HG02981 (cell line): ENCODE results near the gene DPP9.

Experiments used
- ATAC-seq: cut with Tn5 transposase; IDR thresholded peaks from one replicate; pipeline ENCODE4 v1.9.1; 2021; ENCODE audit warnings: mild to moderate bottlenecking, moderate library complexity; ENCODE audit not compliant: unreplicated experiment

The DPP9 gene

DNA sequence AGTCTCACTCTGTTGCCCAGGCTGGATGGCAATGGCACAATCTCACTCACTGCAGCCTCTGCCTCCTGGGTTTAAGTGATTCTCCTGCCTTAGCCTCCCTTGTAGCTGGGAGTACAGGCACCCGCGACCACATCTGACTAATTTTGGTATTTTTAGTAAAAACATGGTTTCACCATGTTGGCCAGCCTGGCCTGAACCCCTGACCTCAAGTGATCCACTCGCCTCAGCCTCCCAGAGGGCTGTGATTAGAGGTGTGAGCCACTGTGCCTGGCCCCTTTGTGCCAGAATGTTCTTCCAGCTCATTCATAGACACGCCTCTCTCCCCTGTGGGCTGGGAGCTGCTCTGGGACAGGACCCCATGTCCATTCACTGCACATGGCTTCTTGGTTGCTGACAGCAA is 62.6 kb downstream of the DPP9 start:
- no peak for ATAC-seq

DNA sequence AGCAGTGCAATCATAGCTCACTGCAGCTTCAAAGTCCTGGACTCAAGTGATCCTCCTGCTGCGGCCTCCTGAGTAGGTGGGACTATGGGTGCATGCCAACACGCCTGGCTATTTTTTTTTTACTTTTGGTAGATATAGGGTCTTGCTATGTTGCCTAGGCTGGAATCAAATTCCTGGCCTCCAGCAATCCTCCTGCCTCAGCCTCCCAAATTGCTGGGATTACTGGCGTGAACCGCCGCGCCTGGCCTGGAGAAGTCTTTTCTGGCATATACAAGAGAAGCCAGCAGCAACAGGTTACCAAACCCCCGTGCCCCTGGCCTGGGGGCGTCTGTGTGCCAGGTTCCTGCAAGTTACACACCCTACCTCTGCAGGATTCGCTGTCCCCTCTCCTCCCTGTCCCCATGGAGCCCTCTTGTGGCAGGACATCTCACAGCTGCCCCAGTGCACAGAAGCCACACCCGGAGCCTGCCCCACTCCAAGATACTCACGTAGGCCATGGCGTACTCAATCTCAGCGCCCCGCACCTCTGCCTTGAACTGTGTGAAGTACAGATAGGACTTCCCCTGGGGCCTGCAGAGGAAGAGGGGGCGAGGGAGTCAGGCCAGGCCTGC is 63.4 kb downstream of the DPP9 start:
- ATAC-seq: no peak

DNA sequence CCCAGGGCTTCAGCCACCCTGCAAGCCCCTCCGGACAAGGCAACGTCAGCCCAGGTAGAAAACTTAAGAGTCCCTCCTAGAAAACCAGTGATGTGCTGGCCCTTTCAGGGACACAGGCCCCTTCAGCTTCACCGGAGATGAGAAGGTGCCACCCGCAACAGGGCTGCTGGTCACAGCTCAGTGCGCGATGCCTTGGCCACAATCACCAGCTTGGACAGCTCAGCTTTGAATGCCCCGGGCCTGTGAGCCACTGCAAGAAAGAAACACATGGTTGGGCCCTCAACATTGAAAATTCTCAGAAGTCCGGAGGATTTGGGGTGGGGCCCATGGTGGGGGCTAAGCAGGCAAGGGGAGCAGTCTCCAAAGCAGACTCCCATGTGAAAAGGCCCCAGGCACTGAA is 65.8 kb downstream of the DPP9 start:
- ATAC-seq: no peak

DNA sequence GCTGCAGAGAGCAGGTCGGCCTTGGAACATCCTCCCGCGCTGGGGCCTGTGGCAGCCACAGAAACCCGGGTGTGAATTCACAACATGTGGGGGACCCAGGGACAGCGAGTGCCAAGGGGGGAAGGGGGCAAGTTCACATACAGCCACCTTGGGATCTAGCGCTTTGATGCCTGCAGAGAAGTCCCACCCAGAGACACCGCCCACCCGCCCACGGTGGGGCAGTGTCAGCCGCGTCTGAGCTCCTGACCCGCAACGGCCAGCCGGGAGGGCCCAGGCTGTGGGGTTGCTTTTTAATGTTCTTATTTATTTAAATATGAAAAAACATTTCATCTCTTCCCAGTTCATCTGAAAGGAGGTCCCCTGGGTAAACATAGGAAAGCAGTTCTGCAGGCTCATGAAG is 66.4 kb downstream of the DPP9 start:
- no peak for ATAC-seq

DNA sequence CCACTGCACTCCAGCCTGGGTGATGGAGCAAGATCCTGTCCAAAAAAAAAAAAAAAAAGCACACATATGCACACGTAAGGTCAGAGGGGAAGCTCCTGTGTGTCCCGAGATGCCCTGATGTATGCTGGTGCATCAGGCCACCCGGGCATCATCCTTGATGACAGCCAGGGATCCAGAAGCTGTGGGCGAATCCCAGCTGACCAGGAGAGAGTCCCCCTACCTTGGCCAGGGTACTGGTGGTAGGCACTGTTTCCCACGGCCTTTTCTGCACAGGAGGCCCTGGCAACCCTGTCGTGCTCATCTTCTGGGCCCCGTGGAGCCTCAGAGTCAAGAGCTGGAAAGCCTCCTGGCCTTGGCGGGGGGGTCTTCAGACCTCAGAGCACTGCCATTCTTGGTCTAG is 67.5 kb downstream of the DPP9 start:
- no peak for ATAC-seq

DNA sequence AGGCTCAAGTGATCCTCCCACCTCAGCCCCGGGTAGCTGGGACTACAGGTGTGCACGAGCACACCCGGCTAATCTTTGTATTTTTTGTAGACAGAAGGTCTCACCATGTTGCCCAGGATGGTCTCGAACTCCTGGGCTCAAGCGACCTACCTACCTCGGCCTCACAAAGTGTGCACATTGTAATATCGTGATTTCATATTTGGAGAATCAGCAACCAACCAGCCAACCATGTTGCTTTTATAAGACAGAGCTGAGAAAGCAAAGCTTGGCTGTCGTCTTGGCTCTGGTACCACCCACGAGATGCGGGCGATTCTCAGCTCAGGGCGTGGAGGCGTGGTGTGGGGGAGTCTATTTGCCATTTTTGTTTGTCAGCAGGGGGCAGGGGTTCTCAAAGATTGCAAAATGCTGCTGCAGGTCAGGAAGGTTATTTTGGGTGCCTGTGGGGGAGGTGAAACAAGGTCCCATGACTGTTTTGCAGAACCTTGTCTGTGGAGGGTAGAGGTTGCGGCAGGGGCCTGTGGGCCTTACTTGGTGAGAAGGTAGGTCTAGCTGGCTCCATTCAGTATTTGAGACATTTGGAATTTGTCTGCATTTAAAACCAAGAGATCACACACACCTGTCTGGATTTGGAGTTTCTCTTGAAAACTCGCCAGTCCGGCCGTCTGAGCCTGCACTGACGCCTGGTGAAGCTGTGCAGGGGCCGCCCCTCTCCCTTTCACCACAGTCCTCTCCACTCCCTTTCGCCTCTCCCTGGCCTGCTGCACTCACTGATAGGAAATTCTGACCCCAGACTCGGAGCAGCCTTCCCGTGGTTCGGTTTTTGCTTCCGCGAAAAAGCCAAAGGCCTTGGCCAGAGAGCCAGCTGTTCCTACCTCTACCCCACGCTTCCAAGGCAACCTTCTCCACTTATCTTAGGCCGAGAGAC is 68.9 kb downstream of the DPP9 start:
- no peak for ATAC-seq

DNA sequence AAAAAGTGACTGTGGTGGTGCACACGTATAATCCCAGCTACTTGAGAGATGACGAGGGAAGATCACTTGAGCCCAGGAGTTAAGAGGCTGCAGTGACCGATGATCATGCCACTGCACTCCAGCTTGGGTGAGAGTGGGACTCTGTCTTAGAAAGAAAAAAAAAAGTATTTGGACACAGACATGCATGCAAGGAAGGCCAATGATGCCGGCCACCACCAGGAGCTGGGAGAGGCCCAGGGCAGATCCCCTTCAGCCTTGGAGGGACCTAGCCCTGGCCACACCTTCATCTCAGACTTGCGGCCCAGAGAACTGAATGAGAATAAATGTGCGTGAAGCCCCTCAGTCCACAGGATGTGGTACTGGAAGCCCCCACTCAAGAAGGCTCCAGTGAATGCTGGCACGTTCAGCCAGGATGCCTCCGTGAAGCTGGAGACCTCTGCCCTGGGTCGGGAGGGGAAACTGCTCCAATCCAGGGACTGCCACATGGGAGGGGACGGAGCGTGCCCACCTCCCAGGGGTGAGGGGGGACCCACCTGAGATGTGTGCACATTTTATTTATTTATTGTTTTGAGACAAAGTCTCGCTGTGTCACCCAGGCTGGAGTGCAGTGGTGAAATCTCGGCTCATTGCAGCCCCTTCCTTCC is 69.7 kb downstream of the DPP9 start:
- no peak for ATAC-seq

DNA sequence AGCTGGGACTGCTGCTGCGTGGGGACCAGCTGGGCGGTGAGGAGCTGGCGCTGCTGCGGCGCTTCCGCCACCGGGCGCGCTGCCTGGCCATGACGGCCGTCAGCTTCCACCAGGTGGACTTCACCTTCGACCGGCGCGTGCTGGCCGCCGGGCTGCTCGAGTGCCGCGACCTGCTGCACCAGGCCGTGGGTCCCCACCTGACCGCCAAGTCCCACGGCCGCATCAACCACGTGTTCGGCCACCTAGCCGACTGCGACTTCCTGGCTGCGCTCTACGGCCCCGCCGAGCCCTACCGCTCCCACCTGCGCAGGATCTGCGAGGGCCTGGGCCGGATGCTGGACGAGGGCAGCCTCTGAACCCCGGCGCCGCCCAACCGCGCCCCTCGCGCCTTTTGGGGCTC is 71.6 kb downstream of the DPP9 start:
- ATAC-seq: no peak

DNA sequence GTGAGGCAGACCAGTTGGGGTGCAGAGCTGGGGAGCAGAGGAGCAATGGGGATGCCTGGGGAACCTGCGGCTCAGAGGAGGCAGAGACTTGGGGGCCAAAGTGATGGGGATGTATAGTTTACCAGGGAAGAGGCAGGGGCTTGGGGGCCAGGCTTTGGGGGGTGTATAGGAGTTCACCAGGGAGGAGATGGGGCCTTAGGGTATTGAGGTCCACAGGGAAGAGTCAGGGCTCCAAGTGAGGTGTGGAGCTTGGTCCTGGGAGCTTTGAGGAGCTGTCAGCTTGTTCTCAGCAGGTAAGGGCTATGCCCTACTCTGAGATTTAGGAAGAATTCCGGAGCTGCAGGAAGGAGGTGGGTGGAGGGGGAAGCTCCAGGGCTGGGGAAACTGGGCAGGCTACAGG is 73.5 kb downstream of the DPP9 start:
- ATAC-seq: no peak

DNA sequence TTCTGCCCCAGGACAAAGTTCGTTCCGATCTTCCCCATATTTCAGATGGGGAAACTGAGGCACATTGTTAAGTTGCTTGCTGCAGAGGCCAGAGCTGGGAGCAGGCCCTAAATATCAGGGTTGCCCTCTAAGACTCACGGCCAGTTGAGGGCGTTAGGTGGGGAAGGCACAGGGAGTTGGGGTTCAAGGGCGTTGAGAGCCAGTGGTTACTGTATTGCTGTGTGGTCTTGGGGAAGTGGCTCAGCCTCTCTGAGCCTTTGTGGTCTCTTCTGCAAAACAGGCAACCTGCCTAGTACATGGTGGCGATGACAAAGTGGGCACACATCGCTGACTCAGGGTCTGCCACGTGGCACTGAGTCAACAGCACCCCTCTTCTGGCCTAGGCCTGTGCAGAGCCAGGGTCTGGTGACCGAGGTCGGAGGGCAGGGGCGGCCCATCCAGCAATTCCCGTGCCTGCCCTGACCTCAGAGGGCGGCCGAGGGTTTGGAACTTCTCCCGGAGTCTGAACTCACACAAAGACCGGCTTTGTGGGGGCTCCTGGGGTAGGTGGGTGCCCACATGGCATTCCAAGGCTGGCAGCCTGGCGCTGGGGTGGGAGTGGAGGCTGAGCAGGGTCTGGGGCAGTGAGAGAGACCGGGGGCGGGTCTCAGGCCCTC is 74.1 kb downstream of the DPP9 start:
- no peak for ATAC-seq

DNA sequence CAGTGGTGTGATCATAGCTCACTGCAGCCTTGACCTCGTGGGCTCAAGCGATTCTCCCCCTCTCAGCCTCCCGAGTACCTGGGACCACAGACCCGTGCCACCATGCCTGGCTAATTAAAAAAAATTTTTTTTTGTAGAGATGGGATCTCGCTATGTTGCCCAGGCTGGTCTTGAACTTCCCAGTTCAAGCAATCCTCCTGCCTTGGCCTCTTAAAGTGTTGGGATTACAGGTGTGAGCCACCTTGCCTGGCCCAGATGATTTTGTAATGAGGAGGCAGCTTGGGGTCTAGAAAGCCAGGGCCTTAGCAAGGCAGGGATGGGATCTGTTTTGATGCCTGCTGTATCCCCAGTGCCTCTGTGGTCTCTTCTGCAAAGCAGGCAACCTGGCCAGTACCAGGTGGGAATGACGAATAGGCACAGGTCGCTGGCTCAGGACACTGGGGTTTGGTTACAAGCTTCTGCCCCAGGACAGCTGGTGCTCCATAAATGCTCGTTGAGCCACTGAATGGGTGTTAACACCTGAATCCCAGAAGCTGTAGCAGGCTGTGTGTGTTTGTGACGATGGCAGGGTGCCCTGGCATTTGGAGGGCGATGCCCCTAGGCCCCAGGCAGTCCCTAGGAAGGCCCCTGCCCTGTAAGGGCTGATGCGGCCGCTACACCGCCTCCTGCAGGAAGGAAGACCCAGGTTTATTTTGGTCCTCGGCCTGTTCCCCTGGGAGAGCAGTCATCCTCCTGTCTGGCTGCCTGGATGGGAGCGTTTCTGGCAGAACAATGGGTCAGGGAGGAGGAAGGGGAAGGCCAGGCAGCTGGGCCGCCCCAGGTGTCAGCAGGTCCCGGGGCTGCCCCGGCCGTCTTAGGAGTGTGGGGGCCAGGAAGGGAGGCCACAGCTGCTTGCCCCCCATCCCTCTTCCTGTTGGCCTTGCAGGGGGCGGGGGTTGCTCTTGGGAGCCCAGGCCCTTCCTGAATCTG is 75.7 kb downstream of the DPP9 start:
- no peak for ATAC-seq

DNA sequence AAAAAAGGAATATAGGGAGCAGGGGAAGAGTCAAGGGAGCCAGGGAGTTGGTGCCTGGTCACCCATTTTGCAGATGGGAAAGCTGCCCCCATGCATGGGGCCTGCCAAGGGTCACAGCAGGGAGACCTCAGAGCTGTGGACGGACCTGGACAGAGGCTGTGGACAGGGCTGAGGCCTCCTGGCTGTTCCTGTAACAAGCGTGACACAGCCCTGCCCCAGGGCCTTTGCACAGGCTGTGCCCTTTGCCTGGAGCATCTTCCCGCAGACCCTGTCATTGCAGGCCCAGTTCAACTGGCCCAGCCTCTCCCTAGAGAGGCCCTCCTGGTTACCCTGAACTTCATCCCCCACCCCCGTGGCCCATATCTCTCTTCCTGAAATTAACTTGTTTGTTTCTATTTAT is 77.9 kb downstream of the DPP9 start:
- ATAC-seq: no peak

DNA sequence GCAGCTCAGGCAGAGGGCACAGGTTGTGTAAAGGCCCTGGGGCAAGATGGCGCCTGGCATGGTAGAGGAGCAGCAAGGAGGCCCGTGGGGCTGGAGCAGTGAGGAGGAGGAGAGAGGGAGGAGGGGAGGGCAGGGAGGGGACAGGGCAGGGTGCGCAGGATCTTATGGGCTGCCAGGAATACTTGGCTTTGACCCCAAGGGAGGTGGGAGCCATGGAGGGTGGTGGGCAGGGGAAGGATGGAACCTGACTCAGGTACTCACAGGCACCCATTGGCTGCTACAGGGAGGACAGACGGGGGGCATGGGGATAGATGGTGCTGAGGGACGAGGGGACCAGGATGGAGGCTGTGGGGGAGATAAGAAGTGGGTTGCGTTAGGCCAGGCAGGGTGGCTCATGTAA is 81.0 kb downstream of the DPP9 start:
- ATAC-seq: no peak

DNA sequence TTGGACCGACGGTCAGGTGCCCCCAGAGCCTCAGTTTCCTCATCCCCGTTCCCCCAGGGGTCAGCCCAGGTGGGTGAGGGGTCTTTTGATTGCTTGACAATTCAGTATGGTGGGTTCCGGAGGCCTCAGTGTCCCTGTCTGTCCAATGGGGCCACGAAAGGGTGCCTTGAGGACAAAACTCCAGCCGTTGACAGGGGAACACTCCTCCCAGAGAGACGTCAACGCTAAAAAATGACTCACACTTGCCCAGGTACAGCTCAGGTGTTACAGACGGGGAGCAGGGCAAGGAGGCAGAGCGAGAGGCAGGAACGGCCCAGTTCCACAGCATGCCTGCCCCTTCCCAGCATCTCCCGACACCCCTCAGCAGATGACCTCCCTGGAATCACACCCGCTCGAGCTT is 82.5 kb downstream of the DPP9 start:
- no peak for ATAC-seq

DNA sequence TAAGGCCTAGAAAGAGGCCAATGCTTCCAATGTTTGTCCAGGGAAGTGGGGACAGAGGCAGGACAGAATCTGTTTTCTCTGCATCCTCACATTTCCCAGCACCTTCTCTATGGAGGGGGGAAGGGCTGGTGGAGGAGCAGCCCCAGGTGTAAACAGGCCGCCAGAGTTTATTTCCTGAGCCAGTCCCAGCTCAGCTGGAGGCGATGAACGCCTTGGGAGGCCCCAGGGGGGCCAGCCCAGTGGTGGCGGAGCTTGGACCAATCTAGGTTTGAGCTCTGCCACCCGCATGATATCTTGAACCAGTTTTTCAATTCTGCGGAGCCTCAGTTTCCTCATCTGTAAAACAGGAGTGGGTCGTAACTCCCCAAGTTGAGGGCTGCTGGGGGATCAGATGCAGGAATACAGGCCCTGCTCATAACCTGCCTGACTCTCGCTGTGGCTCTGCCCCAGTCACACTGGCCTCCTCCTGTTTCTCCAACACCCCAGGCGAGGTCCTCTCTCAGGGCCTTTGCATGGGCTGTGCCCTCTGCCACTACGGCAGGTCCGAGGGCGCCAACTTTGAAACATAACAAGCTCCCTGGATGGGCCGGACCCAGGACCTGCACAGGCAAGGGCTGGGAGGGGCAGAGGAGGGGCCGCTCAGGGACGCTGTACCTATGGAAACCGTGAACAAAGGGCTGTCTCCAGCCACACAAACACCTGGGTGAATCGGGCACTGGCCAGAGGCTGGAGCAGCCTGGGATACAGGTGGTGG is 83.2 kb downstream of the DPP9 start:
- ATAC-seq: no peak

DNA sequence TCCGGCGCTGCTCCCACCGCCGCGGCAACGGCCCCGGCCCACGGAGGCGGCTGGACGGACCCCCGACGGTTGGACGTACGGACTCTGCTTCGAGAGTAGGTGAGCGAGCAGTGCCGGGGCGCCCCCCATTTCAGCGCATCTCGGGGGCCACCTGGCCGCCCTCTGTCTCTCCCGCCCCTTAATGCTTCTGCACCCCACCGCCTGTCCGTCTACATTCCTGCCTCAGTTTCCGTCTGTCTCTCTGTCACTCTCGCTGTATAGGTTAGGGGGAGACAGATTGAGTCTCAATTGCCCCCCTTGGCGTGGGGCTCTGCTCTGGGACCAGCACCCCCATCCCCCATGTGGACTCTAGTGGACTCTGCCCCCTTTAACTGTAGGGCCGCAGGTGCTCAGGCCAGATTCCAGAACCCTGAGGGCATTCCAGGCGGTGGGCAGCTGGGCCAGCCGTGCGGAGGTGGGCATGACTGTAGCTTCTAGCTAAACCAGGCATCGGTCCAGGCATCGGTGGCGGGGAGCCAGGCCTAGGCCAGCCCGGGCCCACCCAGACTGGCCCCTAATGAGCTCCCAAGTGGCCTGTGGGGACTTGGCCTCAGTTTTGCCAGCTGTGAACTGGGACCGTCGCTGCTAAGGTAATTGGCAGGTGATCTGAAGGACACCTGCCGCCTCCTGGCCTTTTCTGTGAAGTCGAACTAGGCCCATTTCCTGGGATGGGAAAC is 84.0 kb downstream of the DPP9 start:
- peak; percentile 15 for ATAC-seq

DNA sequence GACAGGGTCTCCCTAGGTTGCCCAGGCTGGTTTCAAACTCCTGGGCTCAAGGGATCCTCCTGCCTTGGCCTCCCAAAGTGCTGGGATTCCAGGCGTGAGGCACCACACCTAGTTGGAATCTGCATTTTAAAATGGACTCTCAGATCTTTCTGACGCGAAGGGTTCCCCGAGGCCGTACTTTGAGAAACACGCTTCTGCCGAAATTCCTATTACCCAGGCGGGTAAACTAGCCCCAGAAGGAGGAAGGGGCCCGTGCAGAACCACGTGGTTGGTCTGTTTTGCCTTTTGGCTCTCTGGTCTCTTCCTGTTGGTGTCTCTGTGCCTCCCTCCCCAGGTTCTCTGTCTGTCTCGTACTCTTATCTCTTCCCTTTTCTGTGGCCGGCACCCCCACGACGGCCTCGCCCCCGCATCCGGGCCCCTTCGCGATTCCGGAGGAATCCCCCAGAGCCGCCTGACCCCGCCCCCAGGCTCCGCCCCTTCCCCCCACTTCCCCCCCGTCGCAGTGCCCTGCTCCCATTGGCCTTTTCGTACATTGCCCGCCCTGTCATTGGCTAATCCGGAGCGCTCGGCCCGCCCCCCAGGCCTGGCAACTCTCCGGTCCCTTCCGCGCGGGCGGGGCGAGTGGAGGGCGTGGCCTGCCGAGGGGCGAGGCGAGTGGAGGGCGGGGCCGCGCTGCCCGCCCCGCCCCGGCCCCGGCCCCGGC is 84.7 kb downstream of the DPP9 start, which contains the start of gene TNFAIP8L1:
Gene TNFAIP8L1, plus strand, starts transcription at position 689 of the 703 bp plus-strand sequence. CDS start 12,354 bp downstream, outside the sequence.
- peak; percentile 77 for ATAC-seq

DNA sequence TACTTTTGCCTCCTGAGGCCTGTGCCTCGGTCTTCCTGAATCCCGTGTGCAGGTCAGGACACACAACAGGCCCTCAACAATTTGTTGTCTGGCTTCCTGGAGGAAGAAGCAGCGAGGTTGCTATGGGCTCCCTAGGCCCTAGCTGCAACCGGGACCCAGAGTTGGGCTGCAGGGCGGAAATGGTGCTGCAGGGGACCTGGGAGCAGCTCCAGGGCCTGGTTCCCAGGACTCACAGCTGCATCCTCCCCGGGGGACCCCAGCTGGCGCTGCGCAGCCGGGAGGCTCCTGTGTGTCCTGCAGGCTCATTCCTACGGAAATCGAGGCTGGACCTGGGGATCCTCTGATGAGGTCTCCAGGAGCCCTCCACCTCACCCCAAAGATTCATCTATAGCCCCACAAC is 85.3 kb downstream of the DPP9 start:
- no peak for ATAC-seq
